Chondrocyte (in vitro differentiated cells): ENCODE data around the gene CXCL6. TPM values are rescaled to one million over a fixed set of nuclear protein-coding genes. Genes with fewer than 3 reads are reported as not detected.
A peak's percentile ranks its signal among the peaks of the same experiment; 100 is the strongest.

ENCODE experiments used
- DNase-seq: peaks from one replicate; pipeline ENCODE4 v3.0.0; 2021; ENCODE audit warnings: mixed read lengths, low spot score
- H3K27ac Mint-ChIP-seq: one replicate; pipeline ENCODE4 v1.8.0; 2021; ENCODE audit warnings: mild to moderate bottlenecking, moderate library complexity, mixed read lengths; ENCODE audit not compliant: unreplicated experiment
- H3K27me3 Mint-ChIP-seq: 2 replicates; pipeline ENCODE4 v1.8.0; 2021; ENCODE audit warnings: low read depth, mixed read lengths
- H3K36me3 Mint-ChIP-seq: 2 replicates; pipeline ENCODE4 v1.8.0; 2021; ENCODE audit warnings: low read depth, mixed read lengths
- H3K4me1 Mint-ChIP-seq: 2 replicates; pipeline ENCODE4 v1.8.0; 2021; ENCODE audit warnings: low read depth, mild to moderate bottlenecking, mixed read lengths
- H3K4me3 Mint-ChIP-seq: one replicate; pipeline ENCODE4 v1.8.0; 2021; ENCODE audit warnings: mild to moderate bottlenecking, moderate library complexity, mixed read lengths; ENCODE audit not compliant: unreplicated experiment
- H3K9me3 Mint-ChIP-seq: 2 replicates; pipeline ENCODE4 v1.8.0; 2021; ENCODE audit warnings: low read depth, mixed read lengths
- total RNA-seq: library from RNA; stranded (reverse); gene quantifications from 3 replicates; pipeline ENCODE4 v1.2.1, GENCODE V29; 2021
- TF ChIP-seq, protein P1 (sequence below): fragments of 200-600 bp; sonication (generic); IDR thresholded peaks from 2 replicates; pipeline ENCODE4 v1.5.0; 2021; ENCODE audit warnings: antibody characterized with exemption, mild to moderate bottlenecking, moderate library complexity

CXCL6 gene
- total RNA-seq, 1 donor from 2014 or later, result not detected

DNA sequence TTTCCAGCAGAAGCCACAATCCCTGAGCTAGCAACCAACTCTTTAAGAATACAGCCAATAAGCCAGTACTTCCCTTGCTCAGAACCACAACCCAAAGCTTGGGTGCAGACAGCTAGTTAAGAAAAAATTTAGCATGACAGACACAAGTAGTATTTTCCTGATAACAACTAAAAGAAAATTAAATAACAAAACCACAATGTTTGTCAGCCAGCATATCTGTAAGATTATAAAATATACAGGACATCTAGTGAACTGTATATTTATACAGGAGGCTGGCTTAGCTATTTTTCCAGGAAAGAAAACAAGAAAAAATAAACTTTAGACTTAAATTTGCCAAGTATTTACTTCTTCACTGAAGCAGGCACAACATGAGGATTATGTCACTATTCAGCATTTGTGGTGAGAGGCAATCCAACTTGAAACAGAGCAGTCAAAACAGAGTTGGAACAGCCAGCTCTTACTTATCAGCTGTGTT is 23.2 kb downstream of the CXCL6 start:
- H3K36me3 Mint-ChIP-seq, result peaks cover 2% of the 10 kb centered on the region

DNA sequence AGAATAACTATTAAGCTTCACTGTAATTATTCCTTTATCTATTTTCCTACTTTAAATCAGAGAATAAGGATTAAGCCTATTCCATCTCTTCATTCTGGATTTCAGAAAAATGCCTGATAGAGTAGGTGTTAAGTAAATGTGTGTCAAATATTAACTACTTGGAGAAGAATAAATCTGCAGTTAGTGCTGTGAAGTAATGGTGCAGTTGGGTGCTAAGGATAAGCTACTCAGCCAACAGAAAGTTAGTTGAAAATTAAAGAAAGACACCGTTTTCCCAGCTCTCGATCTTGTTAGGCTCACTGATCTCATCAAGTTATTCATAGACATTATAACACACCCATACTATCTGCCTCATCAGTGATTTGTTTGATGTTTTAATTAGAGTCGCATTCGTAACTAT is 23.7 kb downstream of the CXCL6 start:
- no peak overlapping the region for H3K4me3 Mint-ChIP-seq
- H3K4me1 Mint-ChIP-seq, result peaks cover 41% of the 10 kb centered on the region
- H3K9me3 Mint-ChIP-seq, result no peaks in the 10 kb centered on the region
- TF ChIP-seq, protein P1, sequence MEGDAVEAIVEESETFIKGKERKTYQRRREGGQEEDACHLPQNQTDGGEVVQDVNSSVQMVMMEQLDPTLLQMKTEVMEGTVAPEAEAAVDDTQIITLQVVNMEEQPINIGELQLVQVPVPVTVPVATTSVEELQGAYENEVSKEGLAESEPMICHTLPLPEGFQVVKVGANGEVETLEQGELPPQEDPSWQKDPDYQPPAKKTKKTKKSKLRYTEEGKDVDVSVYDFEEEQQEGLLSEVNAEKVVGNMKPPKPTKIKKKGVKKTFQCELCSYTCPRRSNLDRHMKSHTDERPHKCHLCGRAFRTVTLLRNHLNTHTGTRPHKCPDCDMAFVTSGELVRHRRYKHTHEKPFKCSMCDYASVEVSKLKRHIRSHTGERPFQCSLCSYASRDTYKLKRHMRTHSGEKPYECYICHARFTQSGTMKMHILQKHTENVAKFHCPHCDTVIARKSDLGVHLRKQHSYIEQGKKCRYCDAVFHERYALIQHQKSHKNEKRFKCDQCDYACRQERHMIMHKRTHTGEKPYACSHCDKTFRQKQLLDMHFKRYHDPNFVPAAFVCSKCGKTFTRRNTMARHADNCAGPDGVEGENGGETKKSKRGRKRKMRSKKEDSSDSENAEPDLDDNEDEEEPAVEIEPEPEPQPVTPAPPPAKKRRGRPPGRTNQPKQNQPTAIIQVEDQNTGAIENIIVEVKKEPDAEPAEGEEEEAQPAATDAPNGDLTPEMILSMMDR, result no peak
- no peak overlapping the region for H3K27ac Mint-ChIP-seq
- no peak for DNase-seq
- H3K27me3 Mint-ChIP-seq, result peaks cover 12% of the 10 kb centered on the region
- peaks cover 2% of the 10 kb centered on the region for H3K36me3 Mint-ChIP-seq

More for the DNA sequence above, 23.2 kb downstream of the CXCL6 start:
- no peak for DNase-seq
- Mint-ChIP-seq H3K4me3 (no peak overlapping the region), H3K9me3 (no peaks in the 10 kb centered on the region), H3K27me3 (peaks cover 10% of the 10 kb centered on the region), H3K4me1 (peaks cover 47% of the 10 kb centered on the region), H3K27ac (no peak overlapping the region)
- TF ChIP-seq, protein P1, result no peak

DNA sequence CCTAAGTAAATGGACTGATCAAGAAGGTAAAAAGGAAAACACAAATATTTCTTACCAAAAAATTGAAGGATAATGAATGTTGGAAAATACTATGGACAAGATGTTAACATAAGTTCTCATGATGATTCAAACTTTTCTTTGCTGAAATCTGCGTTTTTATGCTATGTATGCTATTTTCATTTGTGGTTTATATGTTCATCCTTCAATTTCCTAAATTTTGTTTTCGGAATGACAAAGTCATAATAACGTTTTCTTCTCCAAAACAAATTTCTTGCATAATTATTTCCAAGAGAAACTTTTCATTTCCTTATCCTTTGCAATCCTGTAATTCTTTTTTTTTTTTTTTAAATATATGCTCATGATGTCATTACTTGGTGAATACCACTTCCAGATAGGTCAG is 24.4 kb downstream of the CXCL6 start:
- TF ChIP-seq, protein P1, result no peak
- no peaks in the 10 kb centered on the region for H3K9me3 Mint-ChIP-seq
- no peak for DNase-seq
- no peak overlapping the region for H3K27ac Mint-ChIP-seq
- H3K36me3 Mint-ChIP-seq, result peaks cover 2% of the 10 kb centered on the region
- peaks cover 17% of the 10 kb centered on the region for H3K27me3 Mint-ChIP-seq
- H3K4me1 Mint-ChIP-seq, result peaks cover 34% of the 10 kb centered on the region
- H3K4me3 Mint-ChIP-seq, result no peak overlapping the region

DNA sequence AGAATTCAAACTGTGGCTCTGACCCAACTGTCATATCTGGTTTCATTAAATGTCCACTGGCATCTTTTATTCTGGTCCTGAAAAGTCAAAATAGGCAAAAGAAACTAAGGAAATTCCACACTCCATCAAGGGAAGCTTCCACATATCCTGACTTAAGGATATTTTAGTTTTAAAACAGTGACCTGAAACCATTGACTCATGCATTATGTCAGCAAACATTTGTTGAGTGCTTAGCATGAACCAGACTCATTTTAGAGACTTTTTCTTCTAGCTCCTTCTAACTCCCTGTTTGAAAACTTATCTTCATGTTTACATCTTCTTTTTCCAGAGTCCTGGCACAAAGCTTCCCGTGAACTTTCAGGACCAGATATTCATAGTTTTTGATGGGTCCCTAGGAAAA is 25.8 kb downstream of the CXCL6 start:
- H3K4me3 Mint-ChIP-seq, result no peak overlapping the region
- TF ChIP-seq, protein P1, result no peak
- H3K27ac Mint-ChIP-seq, result no peak overlapping the region
- H3K36me3 Mint-ChIP-seq, result no peaks in the 10 kb centered on the region
- DNase-seq, result no peak
- H3K27me3 Mint-ChIP-seq, result peaks cover 24% of the 10 kb centered on the region
- no peaks in the 10 kb centered on the region for H3K9me3 Mint-ChIP-seq
- peaks cover 24% of the 10 kb centered on the region for H3K4me1 Mint-ChIP-seq

DNA sequence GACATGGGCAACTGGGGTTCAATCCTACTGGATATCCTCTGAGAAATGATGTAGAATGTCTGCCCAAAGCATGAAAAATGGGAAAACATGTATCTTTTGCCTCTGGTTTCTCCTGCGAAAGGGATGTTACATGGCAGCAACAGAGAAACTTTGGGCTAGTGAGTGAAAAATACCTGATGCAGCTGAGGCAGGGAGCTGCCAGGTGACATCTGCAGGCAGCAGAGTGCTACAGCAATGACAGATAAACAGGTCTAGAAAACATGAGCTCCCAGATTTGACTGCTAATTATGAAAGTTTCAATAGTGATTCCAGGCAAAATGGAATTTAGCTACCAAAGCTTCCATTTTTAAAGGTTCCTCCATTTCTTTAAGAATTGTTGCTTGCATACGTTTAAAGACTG is 27.9 kb downstream of the CXCL6 start:
- Mint-ChIP-seq H3K27me3 (peaks cover 34% of the 10 kb centered on the region), H3K4me3 (no peak overlapping the region), H3K4me1 (peaks cover 34% of the 10 kb centered on the region), H3K27ac (no peak overlapping the region), H3K36me3 (no peaks in the 10 kb centered on the region), H3K9me3 (no peaks in the 10 kb centered on the region)
- DNase-seq, result no peak
- TF ChIP-seq, protein P1, result peak; percentile 67
